OCI-M2 (cell line): Measurements from ENCODE around the gene APOC1.
"Not testable (repeated sequence)": the region's sequence is repeated elsewhere in the genome, so short reads cannot be mapped to it uniquely, and the experiment has no call there.

ENCODE experiments used
- DNase-seq: peaks from one replicate; lab custom pipeline; 2025; ENCODE audit not compliant: unreplicated experiment; lab: John Stamatoyannopoulos, UW

The APOC1 gene

DNA sequence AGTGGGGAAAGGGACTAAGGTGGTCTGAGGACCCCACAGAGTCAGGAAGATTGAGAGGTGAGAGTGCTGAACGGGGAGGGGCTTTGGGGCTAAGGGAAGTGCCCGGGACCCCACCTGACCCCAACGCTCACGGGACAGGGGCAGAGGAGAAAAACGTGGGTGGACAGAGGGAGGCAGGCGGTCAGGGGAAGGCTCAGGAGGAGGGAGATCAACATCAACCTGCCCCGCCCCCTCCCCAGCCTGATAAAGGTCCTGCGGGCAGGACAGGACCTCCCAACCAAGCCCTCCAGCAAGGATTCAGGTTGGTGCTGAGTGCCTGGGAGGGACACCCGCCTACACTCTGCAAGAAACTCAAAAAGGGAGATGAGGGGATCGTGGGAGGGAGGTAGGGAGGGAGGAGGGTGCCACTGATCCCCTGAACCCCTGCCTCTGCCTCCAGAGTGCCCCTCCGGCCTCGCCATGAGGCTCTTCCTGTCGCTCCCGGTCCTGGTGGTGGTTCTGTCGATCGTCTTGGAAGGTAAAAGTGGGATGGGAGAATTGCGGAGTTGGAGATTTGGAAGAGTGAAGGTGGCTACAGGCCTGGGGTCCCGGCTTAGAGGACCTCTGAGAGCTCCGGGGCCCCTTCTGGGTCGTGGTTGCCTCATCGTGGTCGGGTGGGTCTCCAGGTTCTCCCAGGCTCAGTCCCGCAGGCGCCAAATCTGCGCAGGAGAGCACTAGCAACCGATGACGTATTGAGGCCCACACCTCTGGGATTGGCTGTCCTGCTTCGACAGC, at the start of gene APOC1:
TSS of gene APOC1 (plus strand) at position 176 of the 774 bp plus-strand sequence. CDS start at position 460, 284 bp downstream.
- DNase-seq, result peak; percentile 74

DNA sequence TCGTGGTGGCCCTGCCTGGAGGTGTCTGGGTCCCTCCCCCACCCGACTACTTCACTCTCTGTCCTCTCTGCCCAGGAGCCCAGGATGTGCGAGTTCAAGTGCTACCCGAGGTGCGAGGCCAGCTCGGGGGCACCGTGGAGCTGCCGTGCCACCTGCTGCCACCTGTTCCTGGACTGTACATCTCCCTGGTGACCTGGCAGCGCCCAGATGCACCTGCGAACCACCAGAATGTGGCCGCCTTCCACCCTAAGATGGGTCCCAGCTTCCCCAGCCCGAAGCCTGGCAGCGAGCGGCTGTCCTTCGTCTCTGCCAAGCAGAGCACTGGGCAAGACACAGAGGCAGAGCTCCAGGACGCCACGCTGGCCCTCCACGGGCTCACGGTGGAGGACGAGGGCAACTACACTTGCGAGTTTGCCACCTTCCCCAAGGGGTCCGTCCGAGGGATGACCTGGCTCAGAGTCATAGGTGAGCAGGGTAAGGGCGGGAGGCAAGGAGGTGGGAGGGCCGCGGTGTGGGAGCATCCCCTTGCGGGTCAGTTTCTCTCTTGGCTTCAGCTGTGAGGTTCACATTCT, 49.1 kb upstream of the APOC1 start:
- DNase-seq, result no peak

DNA sequence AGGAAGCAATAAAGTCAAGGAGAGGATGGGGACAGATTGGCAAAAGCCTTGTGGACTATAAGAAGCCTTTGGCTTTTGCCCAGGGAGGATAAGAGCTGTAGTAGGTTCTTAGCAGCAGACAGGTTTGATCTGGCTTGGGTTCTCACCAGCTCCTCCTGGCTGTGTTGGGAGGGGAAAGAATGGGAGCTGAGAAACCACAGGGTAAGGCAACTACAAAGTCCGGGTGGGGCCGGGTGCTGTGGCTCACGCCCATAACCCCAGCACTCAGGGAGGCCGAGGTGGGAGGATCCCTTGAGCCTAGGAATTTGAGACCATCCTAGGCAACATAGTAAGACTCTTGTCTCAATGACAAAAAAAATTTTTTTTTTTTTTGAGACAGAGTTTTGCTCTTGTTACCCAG, 47.7 kb upstream of the APOC1 start:
- DNase-seq, result no peak

DNA sequence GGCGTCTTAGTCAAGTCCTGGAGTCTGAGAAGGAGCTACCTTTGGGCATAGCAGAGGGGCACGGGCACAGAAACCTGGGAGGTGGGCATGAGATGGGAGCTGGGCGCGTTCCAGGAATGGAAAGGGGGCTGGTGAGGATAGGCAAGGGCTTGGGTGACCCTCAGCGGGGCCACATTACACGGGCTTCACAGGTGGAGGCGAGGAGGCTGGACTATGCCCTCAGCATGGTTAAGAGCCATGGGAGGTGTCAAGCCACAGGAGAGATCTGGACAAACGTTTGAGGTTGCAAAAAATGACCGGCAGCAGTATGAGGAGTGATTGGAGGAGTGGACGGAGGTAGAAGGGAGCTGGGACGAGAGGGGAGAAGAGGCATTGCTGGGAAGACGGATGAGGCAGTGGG, 46.8 kb upstream of the APOC1 start:
- DNase-seq, result no peak

- DNase-seq, result no peak
Observed at GRCh38 chr19:44869733-44870470, 44.5 kb upstream of the APOC1 start.

DNA sequence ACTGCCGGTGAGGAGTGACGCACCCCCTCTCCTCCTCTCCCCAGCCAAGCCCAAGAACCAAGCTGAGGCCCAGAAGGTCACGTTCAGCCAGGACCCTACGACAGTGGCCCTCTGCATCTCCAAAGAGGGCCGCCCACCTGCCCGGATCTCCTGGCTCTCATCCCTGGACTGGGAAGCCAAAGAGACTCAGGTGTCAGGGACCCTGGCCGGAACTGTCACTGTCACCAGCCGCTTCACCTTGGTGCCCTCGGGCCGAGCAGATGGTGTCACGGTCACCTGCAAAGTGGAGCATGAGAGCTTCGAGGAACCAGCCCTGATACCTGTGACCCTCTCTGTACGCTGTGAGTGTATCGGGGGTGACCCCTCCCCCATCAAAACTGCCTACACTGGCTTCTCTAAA, 42.6 kb upstream of the APOC1 start:
- DNase-seq, result no peak

- DNase-seq, result no peak
Observed at GRCh38 chr19:44872661-44873060, 41.7 kb upstream of the APOC1 start.

DNA sequence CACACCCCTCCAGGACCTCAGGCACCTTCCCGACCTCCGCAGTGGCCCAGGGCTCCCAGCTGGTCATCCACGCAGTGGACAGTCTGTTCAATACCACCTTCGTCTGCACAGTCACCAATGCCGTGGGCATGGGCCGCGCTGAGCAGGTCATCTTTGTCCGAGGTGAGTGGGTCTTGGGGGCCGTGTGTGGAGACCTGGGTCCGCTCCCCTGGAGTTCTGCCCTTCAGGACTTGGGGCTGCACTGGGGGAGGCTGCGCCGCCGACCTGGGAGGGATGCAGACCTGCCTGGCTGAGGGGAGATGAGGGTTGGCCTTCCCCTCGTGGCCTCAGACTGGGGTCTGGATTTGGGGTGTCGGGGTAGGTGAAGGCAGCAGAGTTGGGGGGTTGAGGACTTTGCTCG, 40.1 kb upstream of the APOC1 start:
- DNase-seq, result no peak

- DNase-seq, result no peak
Observed at GRCh38 chr19:44875666-44876451, 38.5 kb upstream of the APOC1 start.

DNA sequence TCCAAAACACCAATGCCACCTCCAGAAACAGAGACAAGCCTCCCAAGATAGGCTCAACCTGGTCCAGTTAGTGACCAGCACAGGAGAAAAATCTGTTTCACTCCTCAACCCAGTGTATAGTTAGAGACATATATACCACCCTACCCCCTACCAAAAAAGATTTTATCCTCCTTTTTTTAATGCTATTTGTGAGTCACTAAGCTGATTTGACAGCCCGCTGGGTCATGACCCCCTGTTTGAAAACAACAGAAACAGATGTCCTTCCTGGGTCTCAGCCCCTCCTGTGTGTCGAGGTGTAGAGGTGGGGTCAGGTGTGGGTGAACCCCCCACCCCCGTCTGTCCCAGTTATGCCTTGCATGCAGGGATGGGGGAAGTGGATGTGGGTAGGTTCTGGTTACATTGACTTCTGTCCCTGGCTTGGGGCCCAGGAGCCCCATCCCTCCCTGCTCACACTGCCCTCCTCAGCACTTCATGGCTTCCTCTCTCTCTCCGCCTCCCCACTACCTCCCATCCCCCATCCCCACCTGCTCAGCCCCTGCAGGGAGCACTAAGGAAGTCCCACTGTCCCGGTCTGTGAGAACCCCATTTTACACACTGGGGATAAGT, 37.4 kb upstream of the APOC1 start:
- no peak for DNase-seq

- no peak for DNase-seq
Observed at GRCh38 chr19:44878120-44878865, 36.1 kb upstream of the APOC1 start.

DNA sequence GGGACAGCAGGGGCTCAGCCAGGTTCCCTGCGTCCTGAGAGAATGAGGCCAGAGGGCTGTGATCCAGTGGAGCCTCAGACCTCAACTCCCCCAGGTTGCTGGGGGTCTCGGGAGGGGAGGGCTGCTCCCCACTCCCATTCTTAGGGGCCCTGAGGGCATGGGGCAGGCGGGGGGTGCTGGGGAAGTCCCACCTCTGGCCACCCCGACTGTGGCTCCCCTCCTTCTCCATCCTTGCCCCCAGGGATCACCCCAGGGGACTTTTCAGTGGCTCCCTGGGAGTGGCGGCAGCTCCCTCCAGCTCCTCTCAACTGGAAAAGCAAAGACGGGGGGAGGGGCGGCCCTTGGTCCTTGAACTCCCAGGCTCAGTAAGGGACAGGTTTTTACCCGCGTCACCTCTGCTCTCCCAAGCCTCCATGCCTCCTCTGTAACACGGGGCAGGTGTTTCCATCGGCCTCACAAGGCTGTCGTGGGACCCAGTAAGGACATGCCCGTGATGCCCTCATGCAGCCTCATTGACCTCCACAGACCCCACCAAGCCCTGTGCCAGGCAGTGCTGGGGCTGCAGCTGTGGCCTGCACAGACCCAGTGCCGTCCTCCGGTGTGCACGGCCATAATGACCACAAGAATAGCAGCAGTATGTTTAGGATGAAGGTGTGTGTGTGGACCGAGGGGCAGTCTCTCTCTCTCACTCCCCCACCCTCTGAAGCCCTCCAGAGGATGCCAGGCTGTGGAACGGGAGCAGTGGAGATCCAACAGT, 34.9 kb upstream of the APOC1 start:
- no peak for DNase-seq

DNA sequence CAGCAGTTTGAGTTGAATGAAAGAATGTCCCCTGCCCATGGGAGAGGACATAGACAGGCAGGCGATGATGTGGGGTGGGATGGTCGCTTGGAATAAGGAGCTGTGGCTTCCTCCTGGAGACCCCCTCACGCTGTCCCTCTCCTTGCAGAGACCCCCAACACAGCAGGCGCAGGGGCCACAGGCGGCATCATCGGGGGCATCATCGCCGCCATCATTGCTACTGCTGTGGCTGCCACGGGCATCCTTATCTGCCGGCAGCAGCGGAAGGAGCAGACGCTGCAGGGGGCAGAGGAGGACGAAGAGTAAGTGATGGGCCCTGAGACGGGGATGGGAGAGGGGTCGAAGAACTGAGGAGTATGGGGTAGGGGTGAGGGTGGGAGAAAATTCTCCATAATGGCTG, 32.3 kb upstream of the APOC1 start:
- DNase-seq, result no peak

- DNase-seq, result not testable (repeated sequence)
Observed at GRCh38 chr19:44882619-44883397, 31.6 kb upstream of the APOC1 start.

- DNase-seq, result no peak
Observed at GRCh38 chr19:44883922-44884321, 30.5 kb upstream of the APOC1 start.

DNA sequence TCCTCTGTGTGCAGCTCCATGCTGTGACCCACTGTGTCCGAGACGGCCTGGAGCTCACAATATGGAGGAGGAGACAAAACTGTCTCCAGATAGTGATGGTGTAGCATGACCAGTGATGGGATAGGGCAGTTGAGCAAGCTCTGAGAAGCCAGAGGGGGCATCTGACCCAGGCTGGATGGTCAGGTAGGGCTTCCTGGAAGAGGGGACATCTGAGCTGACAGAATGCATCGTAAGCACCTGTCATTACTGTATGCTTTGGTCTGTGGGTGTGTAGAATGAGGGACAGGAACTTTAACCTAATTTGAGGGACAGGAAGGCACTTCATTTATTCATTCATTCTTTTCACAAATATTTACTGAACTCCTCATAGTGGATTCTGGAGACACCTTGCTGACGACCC, 29.8 kb upstream of the APOC1 start:
- no peak for DNase-seq

DNA sequence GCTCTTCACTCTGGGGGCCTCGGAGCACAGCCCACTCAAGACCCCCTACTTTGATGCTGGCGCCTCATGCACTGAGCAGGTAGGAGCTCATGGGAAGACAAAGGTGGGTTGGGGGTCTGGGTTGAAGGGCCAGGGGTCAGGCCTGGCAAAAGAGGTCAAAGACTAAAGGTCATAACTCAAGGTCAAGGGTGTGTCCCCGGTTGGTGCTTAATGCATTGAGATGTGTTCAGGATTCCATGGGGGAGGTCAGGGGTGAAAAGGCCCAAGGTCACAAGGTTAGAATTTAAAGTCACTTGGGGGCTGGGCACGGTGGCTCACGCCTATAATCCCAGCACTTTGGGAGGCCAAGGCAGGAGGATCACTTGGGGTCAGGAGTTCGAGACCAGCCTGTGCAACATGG, 28.3 kb upstream of the APOC1 start:
- DNase-seq, result no peak

- DNase-seq, result no peak
Observed at GRCh38 chr19:44887648-44888047, 26.8 kb upstream of the APOC1 start.

DNA sequence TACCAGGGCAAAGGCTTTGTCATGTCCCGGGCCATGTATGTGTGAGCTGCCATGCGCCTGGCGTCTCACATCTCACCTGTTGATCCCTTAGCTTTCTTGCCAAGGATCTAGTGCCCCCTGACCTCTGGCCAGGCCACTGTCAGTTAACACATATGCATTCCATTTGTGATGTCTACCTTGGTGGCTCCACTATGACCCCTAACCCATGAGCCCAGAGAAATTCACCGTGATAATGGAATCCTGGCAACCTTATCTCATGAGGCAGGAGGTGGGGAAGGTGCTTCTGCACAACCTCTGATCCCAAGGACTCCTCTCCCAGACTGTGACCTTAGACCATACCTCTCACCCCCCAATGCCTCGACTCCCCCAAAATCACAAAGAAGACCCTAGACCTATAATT, 26.1 kb upstream of the APOC1 start:
- DNase-seq, result not testable (repeated sequence)
